GM18502 (cell line): ENCODE measurements around the gene RNF7.
"Not testable (repeated sequence)": the region's sequence is repeated elsewhere in the genome, so short reads cannot be mapped to it uniquely, and the experiment has no call there.

ENCODE experiments used
- ATAC-seq: cut with Tn5 transposase; IDR thresholded peaks from one replicate; pipeline ENCODE4 v1.9.1; 2021; ENCODE audit warnings: mild to moderate bottlenecking; ENCODE audit not compliant: unreplicated experiment, poor library complexity

Gene RNF7

GRCh38 chr3:141738022-141738890 is at the start of gene RNF7:
RNF7 (plus strand) TSS chr3:141738298; CDS start chr3:141738342, 44 bp downstream.
- ATAC-seq = peak; percentile 97

GRCh38 chr3:141690431-141691072 is 47.5 kb upstream of the RNF7 start:
- no peak for ATAC-seq

DNA sequence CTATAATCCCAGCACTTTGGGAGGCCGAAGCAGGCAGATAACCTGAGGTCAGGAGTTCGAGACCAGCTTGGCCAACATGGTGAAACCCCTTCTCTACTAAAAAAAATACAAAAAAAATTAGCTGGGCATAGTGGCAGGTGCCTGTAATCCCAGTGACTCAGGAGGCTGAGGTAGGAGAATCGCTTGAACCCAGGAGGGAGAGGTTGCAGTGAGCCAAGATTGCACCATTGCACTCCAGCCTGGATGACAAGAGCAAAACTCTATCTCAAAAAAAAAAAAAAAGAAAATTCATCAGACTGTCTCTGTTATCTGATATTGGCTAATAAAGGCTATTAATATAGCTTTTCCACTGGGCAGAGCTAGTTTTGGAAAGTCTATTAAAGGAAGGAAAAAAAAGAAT is 46.6 kb upstream of the RNF7 start:
- not testable (repeated sequence) for ATAC-seq

DNA sequence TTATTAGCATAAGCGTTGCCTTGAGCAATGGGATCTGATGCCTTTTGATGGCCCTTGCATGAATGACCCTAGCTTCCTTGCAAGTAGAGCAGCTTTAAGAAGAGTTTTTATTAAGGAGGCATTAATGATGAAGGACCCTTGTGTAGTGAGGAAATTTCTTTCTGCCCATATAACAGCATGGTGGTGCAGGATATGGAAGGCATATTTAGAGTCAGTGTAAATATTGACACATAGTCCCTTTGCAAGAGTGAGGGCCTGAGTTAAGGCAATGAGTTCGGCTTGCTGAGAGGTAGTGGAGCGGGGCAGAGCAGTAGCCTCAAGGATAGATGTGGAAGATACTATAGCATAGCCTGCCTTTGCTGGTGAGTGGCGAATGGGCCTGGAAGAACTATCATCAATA is 45.1 kb upstream of the RNF7 start:
- ATAC-seq = not testable (repeated sequence)

DNA sequence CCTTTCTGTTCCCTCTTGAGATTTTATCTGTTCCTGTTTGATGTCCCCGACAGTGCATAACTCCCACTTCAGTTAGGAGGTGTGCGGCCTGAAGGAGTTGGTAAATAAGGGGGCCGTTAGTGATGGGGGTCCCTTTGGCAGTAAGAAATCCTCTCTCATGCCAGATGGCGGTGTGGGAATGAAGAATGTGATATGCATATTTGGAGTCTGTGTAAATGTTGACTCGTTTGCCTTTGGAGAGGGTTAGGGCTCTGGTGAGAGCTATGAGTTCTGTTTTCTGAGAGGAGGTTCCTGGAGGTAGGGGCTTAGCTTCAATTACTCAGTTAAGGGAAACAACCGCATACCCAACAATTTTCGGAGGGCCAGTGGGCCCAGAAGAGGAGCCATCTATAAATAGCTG is 38.8 kb upstream of the RNF7 start:
- ATAC-seq = no peak

- ATAC-seq = no peak
Measured at GRCh38 chr3:141699897-141700296, 38.2 kb upstream of the RNF7 start.

DNA sequence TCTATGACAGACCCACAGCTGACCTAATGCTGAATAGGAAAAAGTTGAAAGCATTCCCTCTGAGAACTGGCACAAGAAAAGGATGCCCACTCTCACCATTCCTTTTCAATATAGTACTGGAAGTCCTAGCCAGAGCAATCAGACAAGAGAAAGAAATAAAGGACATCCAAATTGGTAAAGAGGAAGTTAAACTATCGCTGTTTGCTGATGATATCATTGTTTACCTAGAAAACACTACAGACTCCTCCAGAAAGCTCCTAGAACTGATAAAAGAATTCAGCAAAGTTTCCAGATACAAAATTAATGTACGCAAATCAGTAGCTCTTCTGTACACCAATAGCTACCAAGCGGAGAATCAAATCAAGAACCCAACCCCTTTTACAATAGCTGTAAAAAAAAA is 34.7 kb upstream of the RNF7 start:
- ATAC-seq = not testable (repeated sequence)

- no peak for ATAC-seq
Measured at GRCh38 chr3:141707741-141708203, 30.3 kb upstream of the RNF7 start.

DNA sequence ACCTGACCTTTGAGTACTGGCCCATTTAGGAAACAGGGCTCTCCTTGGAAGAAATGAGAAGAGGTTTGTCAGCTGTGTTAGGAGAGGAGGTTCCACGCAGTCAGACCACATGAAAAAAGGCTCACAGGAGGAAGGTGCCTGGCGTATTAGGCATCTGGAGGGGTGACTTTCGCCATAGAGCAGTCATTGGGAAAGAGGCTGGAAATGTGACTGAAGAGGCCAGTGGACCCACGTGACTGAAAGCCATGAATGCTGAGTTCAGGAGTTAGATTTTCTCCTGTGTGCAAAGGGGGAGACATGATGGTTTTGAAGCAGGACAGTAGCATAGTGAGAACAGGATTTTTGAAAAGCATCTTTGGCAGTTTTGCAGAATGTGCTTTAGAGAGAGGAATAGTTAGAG is 29.7 kb upstream of the RNF7 start:
- no peak for ATAC-seq

DNA sequence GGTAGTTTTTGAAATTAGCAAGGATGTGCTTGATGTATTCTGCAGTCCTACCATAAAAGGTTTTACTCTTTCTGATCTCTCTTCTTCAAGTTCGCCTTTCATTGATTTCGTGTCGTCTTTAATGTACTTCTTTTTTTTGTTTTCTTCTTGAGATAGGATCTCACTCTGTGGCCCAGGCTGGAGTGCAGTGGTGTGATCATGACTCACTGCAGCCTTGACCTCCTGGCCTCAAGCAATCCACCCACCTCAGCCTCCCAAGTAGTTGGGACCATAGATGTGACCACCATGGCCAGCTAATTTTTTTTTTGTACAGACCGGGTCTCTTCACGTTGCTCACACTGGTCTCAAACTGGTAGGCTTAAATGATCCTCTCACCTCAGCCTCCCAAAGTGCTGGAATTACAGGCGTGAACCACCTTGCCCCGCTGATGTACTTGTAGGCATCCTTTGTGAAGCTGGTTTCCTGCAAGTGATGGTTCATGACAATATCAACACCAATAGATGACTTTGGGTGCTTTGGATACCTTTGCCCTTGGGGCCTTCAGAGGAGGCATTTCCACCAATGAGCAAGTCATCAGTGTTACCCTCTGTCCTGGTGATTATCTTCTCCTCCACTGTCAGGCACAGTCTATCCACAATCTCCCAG is 28.9 kb upstream of the RNF7 start:
- no peak for ATAC-seq

DNA sequence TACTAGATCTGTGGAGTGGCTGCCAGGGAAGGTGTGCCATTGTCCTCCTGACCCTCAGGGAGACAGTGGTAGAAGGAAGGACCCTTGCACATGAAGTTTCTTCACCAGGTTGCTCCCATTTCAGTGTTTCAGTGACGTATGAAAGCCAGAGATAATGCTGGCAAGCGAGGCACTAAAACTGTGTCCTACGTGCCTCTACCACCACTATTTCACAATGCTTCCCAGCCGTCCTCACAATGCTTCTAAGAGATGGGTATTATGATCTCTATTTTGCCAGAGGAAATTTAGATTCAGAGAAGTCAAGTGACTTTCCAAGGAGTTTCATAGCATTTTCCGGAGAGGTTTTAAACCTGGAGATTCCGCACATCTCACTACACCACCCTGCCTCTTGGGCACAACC is 28.0 kb upstream of the RNF7 start:
- ATAC-seq = no peak

DNA sequence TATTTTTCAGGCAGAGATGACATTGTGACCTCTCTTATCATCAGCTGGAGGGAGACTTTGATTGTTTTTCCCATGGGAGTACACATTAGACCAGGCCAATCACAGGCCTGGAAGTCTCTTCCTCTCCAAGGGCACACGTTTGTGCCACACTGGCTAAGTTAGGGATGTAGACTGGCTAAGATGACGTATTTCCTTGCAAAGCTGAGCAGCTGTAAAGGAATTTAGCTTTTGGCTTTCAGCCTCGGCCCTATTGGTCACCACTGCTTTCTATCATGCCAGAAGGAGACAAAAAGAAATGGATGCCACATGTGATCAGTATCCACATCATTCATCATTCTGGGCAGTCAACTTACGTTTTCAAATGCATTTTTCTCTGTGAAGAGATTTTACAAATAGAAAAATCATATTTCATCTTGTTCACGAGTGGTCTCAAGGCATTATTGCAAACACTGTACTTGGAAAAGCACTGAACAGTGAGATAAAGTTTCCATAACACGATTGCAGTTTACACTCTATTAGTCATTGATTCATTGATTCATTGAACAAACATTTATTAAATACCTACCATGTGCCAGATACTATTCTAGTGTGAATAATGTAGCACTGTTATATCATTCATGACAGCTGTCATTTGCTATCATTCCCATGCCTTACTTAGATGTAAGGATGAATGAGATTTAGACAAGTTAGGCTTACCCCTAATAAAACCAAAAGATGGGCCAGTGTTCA is 27.0 kb upstream of the RNF7 start:
- no peak for ATAC-seq

- ATAC-seq = no peak
Measured at GRCh38 chr3:141714671-141715070, 23.4 kb upstream of the RNF7 start.

- no peak for ATAC-seq
Measured at GRCh38 chr3:141722081-141722480, 16.0 kb upstream of the RNF7 start.

DNA sequence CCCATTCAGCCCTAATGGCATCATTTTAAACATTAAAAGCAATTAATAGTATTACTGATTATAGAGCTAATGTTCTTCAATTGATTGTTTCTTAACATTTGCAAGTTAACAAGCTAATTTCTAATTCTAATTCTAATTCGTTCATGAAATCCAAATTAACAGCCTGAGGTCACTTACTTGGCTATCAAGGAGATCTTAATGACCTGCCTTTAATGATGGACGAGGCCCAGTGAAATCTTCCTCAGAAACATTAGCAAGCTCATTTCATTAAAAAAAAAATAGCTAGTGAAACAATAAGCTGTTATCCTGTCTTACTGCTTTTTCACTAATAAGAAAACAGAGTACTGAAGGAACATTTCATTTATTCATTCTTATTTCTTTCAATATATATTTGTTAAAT is 15.4 kb upstream of the RNF7 start:
- no peak for ATAC-seq

GRCh38 chr3:141723255-141723654 is 14.8 kb upstream of the RNF7 start:
- no peak for ATAC-seq

DNA sequence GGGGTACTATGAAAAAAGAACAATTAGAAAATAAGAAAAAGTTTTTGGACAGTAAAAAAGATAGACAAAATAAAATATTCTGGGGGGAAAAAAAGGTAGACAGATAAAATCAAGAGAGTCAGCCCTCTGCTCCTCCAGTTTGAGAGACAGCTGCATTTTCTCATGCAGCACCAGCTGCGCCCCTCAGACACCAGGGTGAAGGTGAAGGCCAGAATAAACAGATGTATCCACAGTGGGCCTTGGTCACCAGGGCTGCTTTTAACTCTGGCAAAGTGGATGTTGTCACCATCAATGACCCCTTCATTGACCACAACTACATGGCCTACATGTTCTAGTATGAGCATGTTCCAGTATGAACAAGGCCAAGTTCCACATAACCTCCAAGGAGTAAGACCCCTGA is 13.9 kb upstream of the RNF7 start:
- no peak for ATAC-seq

DNA sequence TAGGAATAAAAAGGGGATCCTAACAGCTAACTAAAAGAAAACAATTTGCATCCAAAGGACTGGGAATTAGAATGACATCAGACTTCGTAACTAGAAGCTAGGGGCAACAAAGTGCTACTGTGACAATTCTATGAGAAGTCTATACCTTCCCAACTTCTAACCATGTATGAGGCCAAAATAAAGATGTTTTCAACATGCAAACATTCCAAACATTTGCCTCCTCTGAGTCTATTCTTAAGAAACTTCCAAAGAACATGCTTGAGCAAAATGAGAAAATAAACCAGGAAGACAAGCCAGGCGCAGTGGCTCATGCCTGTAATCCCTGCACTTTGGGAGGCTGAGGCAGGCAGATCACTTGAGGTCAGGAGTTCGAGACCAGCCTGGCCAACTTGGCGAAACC is 13.1 kb upstream of the RNF7 start:
- no peak for ATAC-seq

DNA sequence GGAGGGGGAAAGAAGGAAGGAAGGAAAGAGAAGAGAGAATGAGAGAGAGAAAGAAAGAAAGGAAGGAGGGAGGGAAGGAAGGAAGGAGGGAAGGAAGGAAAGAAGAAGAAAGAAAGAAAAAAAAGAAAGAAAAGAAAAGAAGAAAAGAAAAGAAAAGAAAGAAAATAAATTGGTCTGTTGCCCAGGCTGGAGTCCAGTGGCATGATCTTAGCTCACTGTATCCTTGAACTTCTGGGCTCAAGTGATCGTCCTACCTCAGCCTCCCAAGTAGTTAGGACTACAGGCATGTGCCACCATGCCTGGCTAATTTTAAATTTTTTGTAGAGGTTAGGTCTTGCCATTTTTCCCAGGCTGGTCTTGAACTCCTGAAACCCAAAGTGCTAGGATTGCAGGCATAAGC is 11.6 kb upstream of the RNF7 start:
- ATAC-seq = no peak

DNA sequence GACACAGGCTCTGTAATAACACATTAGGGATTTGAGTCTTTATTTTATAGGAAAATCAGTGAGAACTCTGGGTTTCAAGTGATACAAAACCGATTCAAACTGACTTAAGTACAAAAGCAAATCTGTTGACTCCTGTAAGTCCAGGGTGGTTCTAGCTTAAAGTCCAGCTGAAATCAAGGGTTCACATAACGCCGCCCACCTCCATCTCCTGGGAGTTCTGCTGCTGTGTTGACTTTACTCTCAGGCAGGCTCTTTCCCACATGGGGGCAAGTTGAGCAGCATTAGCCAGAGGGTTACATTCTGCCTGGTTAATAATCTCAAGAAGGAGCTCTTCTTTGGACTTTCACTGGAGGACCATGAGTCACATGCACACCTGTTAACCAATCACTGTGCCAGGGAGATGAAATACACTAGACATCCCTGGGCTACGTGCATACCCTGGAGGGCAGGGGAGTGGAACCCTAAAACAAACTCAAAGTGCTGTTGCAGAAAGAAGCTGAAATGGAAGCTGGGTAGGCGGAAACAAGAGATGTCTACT is 9.7 kb upstream of the RNF7 start:
- no peak for ATAC-seq
